Adrenal gland (tissue), 12 donors: ENCODE data around the gene USP10. TPM values are rescaled to one million over a fixed set of nuclear protein-coding genes. Genes with fewer than 3 reads are reported as not detected.

ENCODE experiments used
- DNase-seq, 7 donors: peaks; one replicate each; pipeline ENCODE4 v3.0.0-alpha.2; 2019 to 2020
- H3K27ac ChIP-seq, 5 donors: fragments of 200-600 bp; sonication (generic) in 4 of 5; 1 replicate in 3 of 5; 2 replicates in 2 of 5; pipeline versions ENCODE4 v1.5.1 to v1.8.0; 2016 to 2020; ENCODE audit warnings: mild to moderate bottlenecking in 1 of 5
- H3K27me3 ChIP-seq: fragments of 200-600 bp; 2 replicates; pipeline ENCODE4 v1.8.0; 2021
- H3K36me3 ChIP-seq, 2 donors: fragments of 200-600 bp; replicated peaks in 1 of 2; 1 replicate in 1 of 2; 2 replicates in 1 of 2; pipeline versions ENCODE4 v1.5.1 to v1.8.0; 2018 to 2022
- H3K4me1 ChIP-seq, 2 donors: fragments of 200-600 bp; replicated peaks in 1 of 2; 1 replicate in 1 of 2; 2 replicates in 1 of 2; pipeline versions ENCODE4 v1.5.1 to v1.8.0; 2018 to 2021
- H3K4me3 ChIP-seq, 4 donors: fragments of 200-600 bp; sonication (generic) in 3 of 4; one replicate each; pipeline ENCODE4 v1.5.1; 2016 to 2018
- H3K9me3 ChIP-seq, 3 donors: fragments of 200-600 bp; sonication (generic) in 1 of 3; replicated peaks in 1 of 3; 1 replicate in 2 of 3; 2 replicates in 1 of 3; pipeline versions ENCODE4 v1.5.1 to v1.8.0; 2016 to 2021
- CTCF ChIP-seq, 6 experiments: fragments of 450-650 bp in 4 of 6; fragments of 200-600 bp in 2 of 6; sonication (generic) in 1 of 6; IDR thresholded peaks; 1 replicate in 5 of 6; 2 replicates in 1 of 6; pipeline versions ENCODE4 v1.5.1 to v1.8.0; 2016 to 2021; ENCODE audit warnings: antibody characterized with exemption in 6 of 6, mild to moderate bottlenecking in 2 of 6, moderate library complexity in 1 of 6
- POLR2A ChIP-seq, 2 donors: fragments of 450-650 bp; IDR thresholded peaks; one replicate each; pipeline ENCODE4 v1.6.1; 2017; ENCODE audit warnings: antibody characterized with exemption in 2 of 2, mild to moderate bottlenecking in 2 of 2, moderate library complexity in 1 of 2
- WGBS, 4 donors: extraction: QIAGEN DNeasy Blood & Tissue Kit in 2 of 4; methylation state at CpG; one replicate each; pipeline versions ENCODE4 v1.1.5 to v1.1.7; 2013 to 2017; 5-methylcytosine and 5-hydroxymethylcytosine counted together
- intact Hi-C, 2 donors: fragments of 100-400 bp; cut with DNase I; formaldehyde crosslinking; loops; one replicate each; pipeline versions ENCODE4 v1.14.1 to v1.15.0; 2022 to 2023
- polyA plus RNA-seq, 3 donors: library from polyadenylated mRNA; stranded (reverse); fragments of 200-250 nt in 2 of 3; fragments of 350-450 nt in 1 of 3; fragmentation: Illumina TruSeq in 1 of 3; extraction: RNeasy Lipid Tissue Mini Kit (QIAGEN cat#74804) in 1 of 3; gene quantifications; one replicate each; pipeline ENCODE4 v1.2.3, GENCODE V29; 2013 to 2014
- total RNA-seq, 9 donors: library from RNA; depleted of rRNA in 4 of 9; stranded (reverse); fragments of >200 nt in 4 of 9; fragments of 120-200 nt in 1 of 9; fragmentation: NEBNext Ultra II Directional in 1 of 9; extraction: Animal tissue kit (Norgen Biotek cat#: 25700) in 1 of 9; gene quantifications; one replicate each; pipeline versions ENCODE4 v1.1.0 to v1.2.4, GENCODE V29; 2013 to 2023
- donor health status: healthy with polysubstance abuse.
- donor health status: Bipolar disorder and iron deficiency.
- donor health status: DM: yes; HTN: yes; CAD: no.
- donor health status: DM: no; HTN: no; CAD: no.
- donor health status: DM: no; HTN: no; CAD: no.
- donor health status: DM: yes; HTN: yes; CAD: no.

Gene USP10
- total and polyA plus RNA-seq, 12 donors, result 16.2 to 154 (median 60.4) TPM

DNA sequence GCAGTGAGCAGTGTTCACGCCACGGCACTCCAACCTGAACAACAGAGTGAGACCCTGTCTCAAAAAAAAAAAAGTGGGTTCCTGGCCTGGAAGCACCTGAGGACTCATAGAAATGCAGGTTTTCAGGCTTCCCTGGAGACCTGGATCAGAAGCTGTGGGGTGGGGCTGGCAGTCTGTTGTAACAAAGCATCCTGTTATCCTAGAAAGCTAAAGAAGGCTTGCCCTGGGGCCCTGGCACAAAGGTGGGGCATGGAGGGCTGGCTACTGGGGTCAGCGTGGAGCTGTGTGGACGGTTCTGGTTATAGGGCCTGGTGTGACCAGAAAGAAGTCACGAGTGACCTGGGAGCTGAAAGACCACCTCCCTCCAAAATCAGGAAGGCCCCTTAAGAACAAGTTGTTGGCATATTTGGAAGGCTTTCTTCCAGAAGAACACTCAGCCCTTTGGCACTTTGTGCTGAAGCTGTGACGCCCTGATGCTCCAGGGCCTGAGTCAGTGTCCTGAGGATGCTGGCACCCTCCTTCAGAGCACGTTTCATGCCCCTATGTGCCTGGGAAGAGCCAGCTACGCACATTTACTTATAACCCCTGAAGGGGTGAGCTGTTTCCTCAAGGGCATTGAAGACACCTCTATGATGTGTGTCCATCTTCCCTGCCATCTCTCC, 126.2 kb downstream of the USP10 start:
- 83 to 91% (median 87%) methylated on average over 7 to 8 of the region's 8 CpGs for WGBS, 4 donors
- Histone ChIP-seq H3K27ac (peak overlapping the region in 2 of 5 donors; percentile 62 to 89), H3K36me3 (no peaks in the 10 kb centered on the region), H3K27me3 (peaks cover 10% of the 10 kb centered on the region), H3K9me3 (no peaks in the 10 kb centered on the region), H3K4me1 (peaks cover 0 to 8% of the 10 kb centered on the region in 2 donors), H3K4me3 (no peak overlapping the region)
- no peak for DNase-seq
- intact Hi-C loops, result no loop called here
- TF ChIP-seq CTCF (IDR thresholded peaks at IDR 0.05) (no peak), POLR2A (IDR thresholded peaks at IDR 0.05) (no peak)

DNA sequence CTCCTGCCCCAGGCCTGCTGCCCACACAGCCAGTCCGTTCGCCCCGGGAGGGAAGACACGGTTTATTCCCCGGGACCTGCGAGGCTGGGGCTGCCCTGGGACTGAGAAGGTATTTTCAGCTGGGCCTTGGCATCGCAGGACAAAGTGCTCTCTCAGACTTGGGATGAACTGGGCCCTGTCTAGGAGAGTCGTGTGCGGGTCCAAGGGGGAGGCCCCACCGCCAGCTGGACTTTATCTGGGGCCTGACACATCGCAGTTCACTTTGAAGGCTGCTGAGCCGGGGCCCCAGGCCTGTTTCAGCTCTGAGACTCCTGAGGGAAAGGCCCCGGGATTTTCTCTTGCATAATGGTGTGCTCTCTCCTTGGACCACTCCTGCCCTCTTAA, 126.8 kb downstream of the USP10 start:
- H3K4me3 ChIP-seq, result no peak overlapping the region
- H3K27me3 ChIP-seq, result peaks cover 10% of the 10 kb centered on the region
- 62 to 87% (median 79%) methylated on average over 8 to 13 of the region's 13 CpGs for WGBS, 4 donors
- DNase-seq, result no peak
- H3K4me1 ChIP-seq, result peaks cover 0 to 8% of the 10 kb centered on the region in 2 donors
- H3K27ac ChIP-seq, result peak overlapping the region in 3 of 5 donors; percentile 7 to 89 (median 62)
- H3K36me3 ChIP-seq, result no peaks in the 10 kb centered on the region
- intact Hi-C loops, result no loop called here
- TF ChIP-seq POLR2A (IDR thresholded peaks at IDR 0.05) (no peak), CTCF (IDR thresholded peaks at IDR 0.05) (no peak)
- no peaks in the 10 kb centered on the region for H3K9me3 ChIP-seq

- no peak overlapping the region for H3K4me3 ChIP-seq
- H3K36me3 ChIP-seq, result no peaks in the 10 kb centered on the region
- H3K27ac ChIP-seq, result peak overlapping the region in 3 of 5 donors; percentile 7 to 89 (median 62)
- peaks cover 10% of the 10 kb centered on the region for H3K27me3 ChIP-seq
- DNase-seq, result no peak
- H3K9me3 ChIP-seq, result no peaks in the 10 kb centered on the region
- no peak for TF ChIP-seq CTCF (IDR thresholded peaks at IDR 0.05)
- no peak for TF ChIP-seq POLR2A (IDR thresholded peaks at IDR 0.05)
- H3K4me1 ChIP-seq, result peaks cover 0 to 8% of the 10 kb centered on the region in 2 donors
- 45 to 71% (median 56%) methylated on average over 14 to 16 of the region's 16 CpGs for WGBS, 4 donors
- intact Hi-C loops, result no loop called here
Measured at GRCh38 chr16:84827131-84827574, 127.4 kb downstream of the USP10 start.

DNA sequence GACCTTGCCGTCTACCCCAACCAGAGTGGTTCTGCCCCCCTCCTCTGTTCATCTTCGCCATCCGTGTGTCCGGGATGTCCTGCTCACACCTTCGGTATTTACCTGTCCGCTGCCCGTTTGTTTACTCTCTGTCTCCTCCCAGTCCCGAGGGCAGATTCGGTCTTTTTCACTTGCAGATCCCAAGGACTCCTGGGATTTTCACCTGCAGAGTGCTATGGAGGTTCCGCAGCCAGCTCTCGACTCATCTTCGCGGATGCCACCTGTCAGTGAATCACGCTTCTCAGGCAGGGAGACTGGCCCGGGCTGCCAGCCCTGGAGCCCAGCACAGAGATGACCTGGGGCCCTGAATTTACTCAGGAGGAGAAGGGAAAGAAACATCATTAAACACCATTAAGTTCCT, 128.1 kb downstream of the USP10 start:
- H3K27ac ChIP-seq, result peak overlapping the region in 2 of 5 donors; percentile 62 to 82
- 87 to 89% (median 88%) methylated on average over 15 of the region's 15 CpGs for WGBS, 4 donors
- no peak for DNase-seq

More for the DNA sequence above, 128.1 kb downstream of the USP10 start:
- TF ChIP-seq POLR2A (IDR thresholded peaks at IDR 0.05) (no peak), CTCF (IDR thresholded peaks at IDR 0.05) (no peak)
- Histone ChIP-seq H3K4me3 (no peak overlapping the region), H3K9me3 (no peaks in the 10 kb centered on the region), H3K4me1 (peaks cover 0 to 8% of the 10 kb centered on the region in 2 donors), H3K27me3 (peaks cover 8% of the 10 kb centered on the region), H3K36me3 (no peaks in the 10 kb centered on the region)
- intact Hi-C loops, result no loop called here
